ENCODE results near the gene IGFL3. TPM values are rescaled to one million over a fixed set of nuclear protein-coding genes. Genes with fewer than 3 reads are reported as not detected.
"Not testable (repeated sequence)": the region's sequence is repeated elsewhere in the genome, so short reads cannot be mapped to it uniquely, and the experiment has no call there.

The IGFL3 gene
- total and polyA plus RNA-seq, 8 donors: not detected

DNA sequence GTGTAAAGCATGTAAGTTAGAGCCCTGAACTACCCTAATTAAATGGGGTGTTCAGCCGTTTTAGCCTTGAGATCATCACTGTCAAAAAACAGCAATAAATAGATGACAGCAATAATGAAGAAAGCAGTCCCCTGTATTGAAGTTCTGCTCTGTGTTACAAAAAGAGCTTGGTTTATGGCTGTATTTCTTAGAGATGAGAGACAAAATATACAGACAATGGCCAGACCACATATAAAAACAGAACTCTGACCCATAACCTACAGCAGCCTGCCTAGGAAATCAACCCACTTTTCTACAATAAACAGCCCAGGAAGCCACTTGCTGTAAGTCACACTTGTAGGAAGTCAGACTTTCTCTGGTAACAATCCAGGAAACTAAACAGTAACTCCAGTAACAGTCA is 10.8 kb downstream of the IGFL3 start:
- H3K36me3 ChIP-seq: no peaks in the 10 kb centered on the region
- H3K4me3 ChIP-seq: no peak overlapping the region
- no peaks in the 10 kb centered on the region for H3K4me1 ChIP-seq
- TF ChIP-seq, protein P1, sequence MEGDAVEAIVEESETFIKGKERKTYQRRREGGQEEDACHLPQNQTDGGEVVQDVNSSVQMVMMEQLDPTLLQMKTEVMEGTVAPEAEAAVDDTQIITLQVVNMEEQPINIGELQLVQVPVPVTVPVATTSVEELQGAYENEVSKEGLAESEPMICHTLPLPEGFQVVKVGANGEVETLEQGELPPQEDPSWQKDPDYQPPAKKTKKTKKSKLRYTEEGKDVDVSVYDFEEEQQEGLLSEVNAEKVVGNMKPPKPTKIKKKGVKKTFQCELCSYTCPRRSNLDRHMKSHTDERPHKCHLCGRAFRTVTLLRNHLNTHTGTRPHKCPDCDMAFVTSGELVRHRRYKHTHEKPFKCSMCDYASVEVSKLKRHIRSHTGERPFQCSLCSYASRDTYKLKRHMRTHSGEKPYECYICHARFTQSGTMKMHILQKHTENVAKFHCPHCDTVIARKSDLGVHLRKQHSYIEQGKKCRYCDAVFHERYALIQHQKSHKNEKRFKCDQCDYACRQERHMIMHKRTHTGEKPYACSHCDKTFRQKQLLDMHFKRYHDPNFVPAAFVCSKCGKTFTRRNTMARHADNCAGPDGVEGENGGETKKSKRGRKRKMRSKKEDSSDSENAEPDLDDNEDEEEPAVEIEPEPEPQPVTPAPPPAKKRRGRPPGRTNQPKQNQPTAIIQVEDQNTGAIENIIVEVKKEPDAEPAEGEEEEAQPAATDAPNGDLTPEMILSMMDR (IDR thresholded peaks at IDR 0.05): no peak
- ATAC-seq: no peak
- intact Hi-C loops (cut with DNase I): no loop called here
- no peak for DNase-seq
- H3K9me3 ChIP-seq: no peaks in the 10 kb centered on the region
- peaks cover 0 to 27% of the 10 kb centered on the region in 2 donors for H3K27me3 ChIP-seq
- no peak overlapping the region for H3K27ac ChIP-seq

DNA sequence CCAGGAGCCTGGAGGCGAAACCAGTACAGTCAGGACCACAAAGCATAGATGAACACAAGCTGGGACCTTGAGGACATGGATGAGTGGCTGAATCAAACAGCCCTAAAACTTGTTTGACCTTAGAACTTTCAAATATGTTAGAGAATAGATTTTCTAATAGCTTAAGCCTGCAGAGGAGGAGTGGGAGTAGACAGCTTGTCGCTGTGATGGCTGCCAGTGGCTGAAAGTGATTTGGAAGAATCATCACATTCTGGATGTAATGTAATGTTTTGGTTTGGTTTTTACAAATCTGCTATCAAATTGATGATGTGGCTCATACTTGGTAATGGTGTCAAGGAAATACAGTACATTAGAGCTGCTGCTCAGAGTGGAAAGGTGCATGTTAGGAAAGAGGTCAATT is 12.0 kb downstream of the IGFL3 start:
- no peaks in the 10 kb centered on the region for H3K4me1 ChIP-seq
- H3K9me3 ChIP-seq: no peaks in the 10 kb centered on the region
- TF ChIP-seq, protein P1 (IDR thresholded peaks at IDR 0.05): no peak
- no peak overlapping the region for H3K4me3 ChIP-seq
- no peak overlapping the region for H3K27ac ChIP-seq
- intact Hi-C loops (cut with DNase I): no loop called here
- peaks cover 0 to 25% of the 10 kb centered on the region in 2 donors for H3K27me3 ChIP-seq
- ATAC-seq (no peak), DNase-seq (no peak)
- H3K36me3 ChIP-seq: no peaks in the 10 kb centered on the region

DNA sequence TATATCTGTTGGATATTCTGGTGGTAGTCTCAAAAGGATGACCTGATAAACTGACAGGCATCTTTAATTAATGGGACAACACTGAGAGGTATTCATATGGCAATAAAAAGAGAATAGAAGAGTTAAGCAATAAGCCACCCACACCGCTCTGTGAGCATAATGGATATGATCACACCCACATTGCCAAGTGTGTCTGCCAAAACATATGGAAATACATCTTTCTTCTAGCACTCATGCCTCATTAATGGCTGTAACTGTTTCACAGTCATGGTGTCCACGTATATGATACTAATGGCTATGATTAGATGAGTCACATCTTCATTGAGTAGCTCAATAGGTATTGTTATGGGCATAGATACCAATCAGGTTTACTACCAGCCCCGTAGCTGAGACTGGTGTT is 13.1 kb downstream of the IGFL3 start:
- peaks cover 0 to 25% of the 10 kb centered on the region in 2 donors for H3K27me3 ChIP-seq
- TF ChIP-seq, protein P1 (IDR thresholded peaks at IDR 0.05): no peak
- ATAC-seq (no peak), DNase-seq (no peak)
- no peaks in the 10 kb centered on the region for H3K4me1 ChIP-seq
- intact Hi-C loops (cut with DNase I): no loop called here
- no peak overlapping the region for H3K4me3 ChIP-seq
- H3K27ac ChIP-seq: no peak overlapping the region
- H3K36me3 ChIP-seq: no peaks in the 10 kb centered on the region
- H3K9me3 ChIP-seq: no peaks in the 10 kb centered on the region

DNA sequence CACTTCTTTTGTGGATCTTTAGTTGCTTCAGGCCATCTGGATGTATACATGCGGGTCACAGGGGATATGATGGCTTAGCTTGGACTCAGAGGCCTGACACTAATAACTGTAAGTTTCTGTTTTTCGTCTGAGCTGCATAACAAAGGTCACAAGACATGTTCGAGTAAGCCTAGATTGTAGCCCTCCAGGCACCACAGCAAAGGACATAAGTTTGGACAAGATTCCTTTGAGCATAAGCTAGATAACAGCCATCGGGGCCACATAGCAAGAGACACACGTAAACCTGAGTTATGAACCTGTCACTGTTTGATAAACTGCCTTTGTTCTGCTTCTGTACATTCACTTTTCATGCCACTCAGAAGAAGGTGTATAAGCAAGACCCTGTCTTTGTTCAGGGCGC is 14.6 kb downstream of the IGFL3 start:
- Histone ChIP-seq H3K4me3 (no peak overlapping the region), H3K27me3 (peaks cover 0 to 13% of the 10 kb centered on the region in 2 donors), H3K36me3 (no peaks in the 10 kb centered on the region), H3K27ac (no peak overlapping the region), H3K9me3 (peaks cover 0 to under 1% of the 10 kb centered on the region in 2 donors), H3K4me1 (no peaks in the 10 kb centered on the region)
- DNase-seq (no peak), ATAC-seq (no peak)
- intact Hi-C loops (cut with DNase I): no loop called here
- TF ChIP-seq, protein P1 (IDR thresholded peaks at IDR 0.05): no peak

DNA sequence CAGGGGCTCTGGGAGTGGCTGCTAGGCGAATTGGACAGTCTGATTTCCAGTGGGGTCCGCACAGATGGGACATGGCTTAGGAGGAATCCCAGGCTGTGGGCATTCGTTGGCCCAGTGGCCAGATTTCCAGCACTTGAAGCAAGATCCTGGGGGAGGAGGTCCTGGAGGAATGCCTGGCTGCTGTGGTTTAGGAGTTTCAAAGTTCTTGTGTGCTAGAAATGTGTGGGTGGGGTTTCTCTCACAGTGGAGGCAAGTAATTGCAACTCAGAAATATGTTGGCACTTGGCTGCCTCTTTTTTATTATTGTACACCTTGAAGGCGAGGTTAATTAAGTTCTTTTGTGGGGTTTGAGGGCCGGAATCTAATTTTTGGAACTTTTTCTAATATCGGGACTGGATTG is 17.1 kb downstream of the IGFL3 start:
- Histone ChIP-seq H3K4me1 (no peaks in the 10 kb centered on the region), H3K4me3 (no peak overlapping the region), H3K27me3 (peaks cover 0 to 6% of the 10 kb centered on the region in 2 donors), H3K36me3 (no peaks in the 10 kb centered on the region), H3K27ac (no peak overlapping the region), H3K9me3 (peaks cover 0 to 3% of the 10 kb centered on the region in 2 donors)
- ATAC-seq (no peak), DNase-seq (no peak)
- intact Hi-C loops (cut with DNase I): no loop called here
- TF ChIP-seq, protein P1 (IDR thresholded peaks at IDR 0.05): no peak

DNA sequence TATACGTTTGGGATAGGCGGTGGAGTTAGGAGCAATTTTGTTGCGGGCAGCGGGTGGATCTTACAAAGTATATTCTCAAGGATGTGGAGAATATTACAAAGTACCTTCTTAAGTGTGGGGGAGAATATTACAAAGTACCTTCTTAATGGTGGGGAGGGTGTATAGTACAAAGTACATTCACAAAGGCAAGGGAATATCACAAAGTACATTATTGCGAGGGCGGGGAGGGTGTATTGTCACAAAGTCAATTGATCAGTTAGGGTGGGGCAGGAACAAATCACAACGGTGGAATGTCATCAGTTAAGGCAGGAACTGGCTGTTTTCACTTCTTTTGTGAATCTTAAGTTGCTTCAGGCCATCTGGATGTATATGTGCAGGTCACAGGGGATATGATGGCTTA is 22.2 kb downstream of the IGFL3 start:
- H3K4me3 ChIP-seq; intact Hi-C loops (cut with DNase I); H3K36me3 ChIP-seq; H3K27ac ChIP-seq; DNase-seq; ATAC-seq; H3K4me1 ChIP-seq: not testable (repeated sequence)
- Histone ChIP-seq H3K27me3 (peaks cover 0 to 18% of the 10 kb centered on the region in 2 donors), H3K9me3 (peaks cover 0 to 10% of the 10 kb centered on the region in 2 donors)
